Measurements from ENCODE around the gene NEIL1.
"Not testable (repeated sequence)": the region's sequence is repeated elsewhere in the genome, so short reads cannot be mapped to it uniquely, and the experiment has no call there.

Gene NEIL1, protein sequence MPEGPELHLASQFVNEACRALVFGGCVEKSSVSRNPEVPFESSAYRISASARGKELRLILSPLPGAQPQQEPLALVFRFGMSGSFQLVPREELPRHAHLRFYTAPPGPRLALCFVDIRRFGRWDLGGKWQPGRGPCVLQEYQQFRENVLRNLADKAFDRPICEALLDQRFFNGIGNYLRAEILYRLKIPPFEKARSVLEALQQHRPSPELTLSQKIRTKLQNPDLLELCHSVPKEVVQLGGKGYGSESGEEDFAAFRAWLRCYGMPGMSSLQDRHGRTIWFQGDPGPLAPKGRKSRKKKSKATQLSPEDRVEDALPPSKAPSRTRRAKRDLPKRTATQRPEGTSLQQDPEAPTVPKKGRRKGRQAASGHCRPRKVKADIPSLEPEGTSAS

DNA sequence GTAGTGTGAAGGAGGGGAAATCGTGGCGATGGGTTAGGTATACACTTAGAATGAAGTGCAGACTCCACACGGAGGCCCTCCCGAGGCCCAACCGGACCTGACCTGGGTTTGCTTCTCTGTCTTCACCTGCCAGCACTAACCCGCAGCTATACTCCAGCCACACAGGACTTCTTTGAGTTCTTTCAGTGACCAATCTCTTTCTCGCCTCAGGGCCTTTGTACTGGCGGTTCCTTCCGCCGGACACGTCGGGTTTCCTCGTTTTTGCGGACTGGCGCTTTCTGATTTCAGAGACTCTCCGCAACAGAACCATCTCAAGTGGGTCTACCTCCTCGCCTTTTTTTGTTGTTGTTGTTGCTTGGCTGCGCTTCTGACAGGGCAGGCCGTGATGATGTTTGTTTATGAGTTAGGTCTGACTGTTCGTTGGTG is at the start of gene NEIL1:
NEIL1 (plus strand) TSS at position 244 of the 426 bp plus-strand sequence. CDS start 1,867 bp downstream, outside the sequence.
- no peak for DNase-seq

DNA sequence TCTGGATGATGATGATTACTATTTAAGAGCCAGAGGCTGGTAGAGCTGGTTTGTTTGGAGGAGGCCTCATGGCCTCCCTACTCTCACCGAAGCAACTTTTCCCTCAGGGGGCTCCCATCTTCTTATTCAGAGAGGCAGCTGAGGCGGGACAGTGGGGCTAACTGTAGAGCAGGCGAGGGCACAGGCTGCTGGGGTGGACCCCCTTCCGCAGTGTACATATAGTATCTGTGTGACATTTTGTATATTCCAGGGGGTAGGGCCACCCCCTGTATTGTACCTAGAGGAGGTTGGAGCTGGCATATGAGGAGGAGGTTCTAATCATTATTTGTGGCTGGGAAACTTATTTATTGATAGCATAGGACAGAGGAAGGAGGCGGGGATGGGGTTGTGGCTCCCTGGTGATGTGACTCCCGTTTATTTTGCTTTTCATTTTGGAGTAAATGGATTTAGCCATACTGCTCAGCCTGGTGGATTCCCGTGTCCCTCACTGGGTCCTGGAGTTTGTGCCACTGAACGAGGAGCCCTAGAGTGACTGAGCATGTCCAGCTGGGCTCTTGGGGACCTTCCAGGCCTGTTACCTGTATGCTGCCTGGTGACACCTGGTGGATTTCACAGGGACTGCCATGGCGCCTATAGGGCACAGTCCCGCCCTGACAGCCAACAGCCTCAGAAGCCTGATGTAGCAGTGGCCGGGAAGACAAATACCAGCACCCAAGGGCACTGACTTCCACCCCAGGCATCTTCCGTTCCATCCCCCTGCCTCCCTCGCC is 48.1 kb upstream of the NEIL1 start:
- DNase-seq, result not testable (repeated sequence)

DNA sequence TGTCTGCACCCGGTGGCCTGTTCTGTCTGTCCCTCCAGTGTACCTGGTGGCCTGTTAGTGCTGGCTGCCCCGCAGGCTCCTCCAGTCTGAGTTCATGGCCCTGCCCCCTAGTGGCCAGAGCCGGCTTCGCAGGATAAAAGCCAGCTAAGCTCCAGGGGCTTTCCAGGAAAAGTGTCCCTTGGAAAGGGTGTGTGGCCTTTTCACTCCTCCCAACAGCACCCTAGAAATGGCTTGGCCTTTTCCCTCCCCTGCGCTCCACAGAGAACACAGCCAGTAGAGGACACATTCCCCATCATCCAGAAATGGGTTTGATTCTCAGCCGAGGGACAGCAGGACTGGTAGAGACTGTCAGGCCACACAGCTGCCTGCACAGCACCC is 47.5 kb upstream of the NEIL1 start:
- not testable (repeated sequence) for DNase-seq

DNA sequence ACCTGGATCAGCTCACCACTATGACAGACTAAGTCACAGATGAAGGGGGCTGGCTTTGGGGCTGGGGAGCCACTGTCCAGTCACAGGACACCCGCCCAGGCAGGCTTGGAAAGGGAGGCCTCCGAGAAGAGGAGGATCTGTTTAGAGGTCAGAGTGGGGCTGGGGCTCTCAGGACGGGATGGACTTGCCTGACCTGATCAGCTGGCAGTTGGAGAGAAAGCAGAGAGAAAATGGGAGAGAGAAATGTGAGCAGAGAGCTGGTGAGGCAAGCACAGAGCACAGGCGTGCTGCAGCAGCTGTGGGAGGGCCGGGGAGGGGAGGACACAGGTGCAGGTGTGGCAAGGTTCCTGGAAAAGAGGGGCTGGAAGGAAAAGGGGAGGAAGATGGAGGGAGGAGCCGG is 46.8 kb upstream of the NEIL1 start:
- DNase-seq, result not testable (repeated sequence)

DNA sequence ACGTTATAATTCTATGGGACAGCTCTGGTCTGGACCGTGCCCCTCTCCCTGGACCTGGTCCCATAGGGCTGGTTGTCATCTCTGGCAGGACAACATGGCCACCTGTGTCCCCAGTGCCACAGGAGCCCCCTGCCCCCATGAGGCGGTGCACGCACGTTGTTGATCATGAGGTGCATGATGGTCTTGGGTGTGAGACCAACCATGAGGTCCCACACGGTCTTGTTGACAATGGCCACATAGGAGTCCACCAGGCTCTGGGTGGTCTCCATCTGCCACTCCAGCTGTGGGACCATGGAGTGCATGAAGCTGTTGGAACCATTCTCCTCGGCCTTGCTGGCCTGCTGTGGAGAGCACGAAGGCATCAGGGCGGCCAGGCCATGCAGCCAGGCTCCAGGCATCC is 44.5 kb upstream of the NEIL1 start:
- DNase-seq, result no peak

DNA sequence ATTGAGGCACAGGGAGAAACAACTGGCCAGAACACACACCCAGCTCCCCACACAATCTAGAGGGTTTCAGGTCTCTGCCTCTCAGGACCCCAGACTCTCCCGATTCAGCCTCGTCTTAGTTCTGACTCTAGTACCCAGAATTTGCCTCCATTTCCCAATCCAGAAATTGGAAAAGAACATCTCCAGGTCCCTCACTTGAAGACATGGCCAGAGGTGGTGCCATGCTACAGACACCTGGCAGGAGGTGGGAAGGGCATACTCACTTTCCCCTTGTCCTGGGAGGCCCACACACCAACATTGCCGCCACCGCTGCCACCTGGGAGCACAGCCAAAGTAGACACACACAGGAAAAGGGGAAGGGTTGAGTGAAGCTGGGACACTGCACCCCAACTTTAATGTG is 44.1 kb upstream of the NEIL1 start:
- not testable (repeated sequence) for DNase-seq

DNA sequence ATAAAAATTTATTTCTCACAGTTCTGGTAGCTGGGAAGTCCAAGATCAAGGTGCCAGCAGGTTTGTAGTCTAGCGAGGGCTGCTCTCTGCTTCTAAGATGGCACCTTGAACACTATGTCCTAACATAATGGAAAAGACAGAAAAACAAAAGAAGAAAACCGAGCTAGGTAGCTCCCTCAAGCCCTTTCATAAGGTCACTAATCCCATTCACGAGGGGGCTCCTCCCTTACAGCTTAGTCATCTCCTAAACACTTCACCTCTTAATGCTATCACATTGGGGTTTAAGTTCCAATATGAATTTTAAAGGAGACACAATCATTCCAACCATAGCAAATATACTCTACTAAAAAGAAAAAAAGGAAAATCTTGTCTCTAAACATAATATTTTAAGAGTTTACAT is 40.7 kb upstream of the NEIL1 start:
- DNase-seq, result no peak

DNA sequence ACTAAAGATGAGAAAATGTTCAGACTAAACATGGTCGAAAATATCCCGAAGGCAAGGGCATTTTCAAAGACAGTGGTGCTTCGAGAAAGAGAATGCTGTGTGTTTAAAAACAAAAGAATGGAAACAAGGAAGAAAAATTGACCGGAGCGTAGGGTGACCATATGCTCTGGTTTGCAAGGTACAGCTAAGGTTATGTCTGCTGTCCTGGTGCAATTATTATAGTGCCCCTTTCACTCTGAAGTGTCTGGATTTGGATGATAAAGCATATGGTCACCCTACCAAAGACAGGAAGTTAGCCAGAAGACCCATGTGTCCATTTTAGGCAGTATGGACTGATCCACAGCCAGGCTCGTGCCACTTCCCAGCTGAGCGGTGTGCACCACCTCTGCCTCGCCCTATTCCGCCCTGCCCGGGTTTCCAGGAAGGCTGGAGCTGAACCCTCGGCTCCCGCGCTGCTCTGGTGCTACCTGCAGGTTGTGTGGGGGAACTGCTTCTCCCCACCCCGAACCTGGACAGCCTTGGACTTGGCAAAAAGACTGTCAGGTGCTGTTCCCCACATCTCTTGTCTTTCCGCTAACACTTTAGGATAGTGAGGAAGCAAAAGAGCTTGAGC is 39.0 kb upstream of the NEIL1 start:
- no peak for DNase-seq

DNA sequence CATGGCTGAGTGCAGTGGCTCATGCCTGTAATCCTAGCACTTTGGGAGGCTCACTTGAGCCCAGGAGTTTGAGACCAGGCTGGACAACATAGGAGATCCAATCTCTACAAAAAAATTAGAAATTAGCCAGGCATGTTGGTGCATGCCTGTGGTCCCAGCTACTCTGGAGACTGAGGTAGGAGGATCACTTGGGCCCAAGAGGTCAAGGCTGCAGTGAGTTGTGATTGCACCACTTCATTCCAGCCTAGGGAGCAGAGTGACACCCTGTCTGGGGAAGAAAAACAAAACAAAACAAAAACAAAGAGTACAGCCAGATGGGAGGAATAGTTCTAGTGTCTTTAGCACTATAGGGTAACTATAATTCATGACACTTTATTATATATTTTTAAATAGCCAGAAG is 37.1 kb upstream of the NEIL1 start:
- no peak for DNase-seq

DNA sequence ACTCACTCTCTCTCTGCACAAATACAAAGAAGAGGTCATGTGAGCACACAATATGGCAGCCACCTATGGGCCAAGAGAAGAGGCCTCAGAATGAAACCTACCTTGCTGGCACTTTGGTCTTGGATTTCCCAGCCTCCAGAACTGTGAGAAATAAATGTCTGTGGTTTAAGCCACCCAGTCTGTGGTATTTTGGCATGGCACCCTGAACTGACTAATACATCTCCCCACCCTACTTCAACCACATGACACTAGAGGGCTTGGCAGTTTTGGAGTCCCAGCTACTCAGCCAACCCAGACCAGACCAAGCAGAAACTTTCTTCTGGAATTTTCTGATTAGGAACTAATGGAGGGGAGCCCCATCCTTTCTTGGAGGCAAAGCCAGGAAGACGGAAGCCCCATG is 34.3 kb upstream of the NEIL1 start:
- DNase-seq, result not testable (repeated sequence)

DNA sequence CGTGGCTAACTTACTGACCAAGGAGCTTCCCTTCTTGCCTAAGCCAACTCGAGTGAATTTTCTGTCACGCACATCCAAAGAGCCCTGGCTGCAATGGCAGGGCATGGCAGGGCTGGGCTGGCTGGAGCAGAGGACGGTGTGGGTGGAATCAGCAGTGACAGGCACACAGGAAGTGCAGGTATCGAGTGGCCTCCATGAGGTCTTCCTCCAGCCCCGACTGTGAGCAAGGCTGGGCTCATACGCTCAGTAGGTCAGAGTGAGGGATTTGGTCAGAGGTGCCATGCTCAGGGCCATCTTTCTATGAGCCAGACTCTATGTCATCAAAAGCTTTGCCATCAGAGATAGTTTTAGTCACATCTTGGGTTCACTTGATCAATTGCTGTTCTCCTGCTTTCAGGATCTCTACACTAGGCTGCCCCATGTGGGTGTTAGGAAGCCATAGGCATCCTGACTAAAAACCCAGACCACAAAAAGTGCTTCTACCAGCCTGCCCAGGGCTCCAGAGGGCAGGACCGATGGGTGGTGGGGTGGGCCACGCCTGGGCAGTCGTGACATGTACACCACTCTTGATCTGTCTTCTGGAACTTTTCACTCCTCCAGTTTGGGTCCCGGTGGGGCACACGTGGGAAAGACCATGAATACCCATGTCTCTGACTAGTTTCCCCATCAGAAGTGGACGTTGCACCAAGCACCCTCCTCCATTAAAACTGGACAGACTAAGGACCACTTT is 33.6 kb upstream of the NEIL1 start:
- no peak for DNase-seq

DNA sequence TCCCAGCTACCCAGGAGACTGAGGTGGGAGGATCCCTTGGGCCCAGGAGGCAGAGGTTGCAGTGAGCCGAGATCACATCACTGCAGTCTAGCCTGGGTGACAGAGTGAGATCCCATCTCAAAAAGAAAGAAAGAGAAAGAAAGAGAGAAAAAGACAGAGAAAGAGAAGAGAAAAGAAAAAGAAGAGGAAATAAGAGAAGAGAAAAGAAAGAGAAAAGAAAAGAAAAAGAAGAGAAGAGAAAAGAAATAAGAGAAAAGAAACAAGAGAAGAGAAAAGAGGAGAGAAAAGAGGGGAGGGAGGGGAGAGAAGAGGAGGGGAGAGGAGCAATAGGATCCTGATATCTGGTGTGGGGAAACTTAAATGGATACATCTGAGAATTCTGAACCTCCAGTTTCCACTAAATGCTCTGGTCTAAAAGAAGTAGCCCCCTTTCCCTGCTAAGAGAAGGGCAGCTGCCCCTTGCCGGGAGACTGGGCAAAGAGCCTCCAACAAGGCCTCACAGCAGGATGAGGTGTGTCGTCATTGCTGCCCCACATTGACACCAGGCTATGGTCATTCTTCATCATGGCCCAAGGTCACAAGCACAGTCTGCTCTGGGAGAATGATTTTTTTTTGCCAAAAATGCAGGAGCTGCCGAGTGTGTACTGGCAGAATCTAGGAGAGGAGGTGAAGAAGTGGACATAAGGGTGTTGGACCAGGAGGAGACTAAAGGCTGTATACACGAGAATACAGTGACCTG is 32.1 kb upstream of the NEIL1 start:
- no peak for DNase-seq

DNA sequence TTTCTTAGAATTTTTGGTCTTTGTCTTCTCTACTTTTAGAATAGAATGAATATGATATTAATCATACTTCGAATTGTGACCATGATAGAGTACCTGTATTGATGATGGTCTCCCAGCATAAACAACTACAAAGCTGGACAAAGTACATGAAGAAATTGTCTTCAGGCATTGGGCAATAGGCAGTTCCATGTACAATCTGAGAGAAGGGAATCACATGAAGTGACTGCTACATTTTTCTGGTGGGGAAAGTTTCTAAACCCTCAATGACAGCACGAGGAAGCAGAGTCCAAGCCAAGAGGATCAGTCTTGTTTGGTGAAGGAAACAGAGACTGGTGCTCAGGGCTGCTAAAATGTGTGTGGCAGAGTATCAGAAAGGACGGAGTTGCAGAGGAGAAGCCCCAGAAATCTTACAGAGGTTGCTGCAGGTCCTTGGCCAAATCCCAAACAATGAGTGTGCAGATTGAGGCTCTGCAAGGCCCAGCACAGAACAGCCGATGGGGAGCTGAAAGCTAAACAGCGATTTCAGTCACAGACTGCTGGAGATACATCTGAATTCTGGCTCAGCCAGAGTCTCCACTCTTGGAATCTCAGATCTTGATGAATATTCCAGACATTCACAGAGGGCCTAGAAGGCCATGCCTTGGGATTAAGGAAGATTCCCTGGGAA is 27.5 kb upstream of the NEIL1 start:
- DNase-seq, result not testable (repeated sequence)

DNA sequence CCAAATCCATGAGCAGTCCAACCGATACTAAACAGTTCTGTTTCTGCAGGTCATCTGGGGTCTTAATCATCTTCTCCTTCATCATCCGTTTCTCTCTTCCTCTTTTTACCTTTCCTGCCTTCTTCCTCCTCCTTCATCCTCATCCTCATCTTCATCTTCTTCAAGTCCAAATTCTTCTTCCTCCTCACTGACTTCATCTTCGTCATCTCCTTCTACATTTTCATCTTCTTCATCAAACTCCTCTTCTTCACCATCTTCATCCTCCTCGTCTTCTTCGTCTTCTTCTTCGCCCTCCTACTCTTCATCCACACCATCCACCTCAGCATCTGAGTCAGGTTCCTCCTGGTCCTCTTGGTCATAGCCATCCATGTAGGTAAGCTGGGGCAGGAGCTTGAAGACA is 25.1 kb upstream of the NEIL1 start:
- DNase-seq, result no peak

DNA sequence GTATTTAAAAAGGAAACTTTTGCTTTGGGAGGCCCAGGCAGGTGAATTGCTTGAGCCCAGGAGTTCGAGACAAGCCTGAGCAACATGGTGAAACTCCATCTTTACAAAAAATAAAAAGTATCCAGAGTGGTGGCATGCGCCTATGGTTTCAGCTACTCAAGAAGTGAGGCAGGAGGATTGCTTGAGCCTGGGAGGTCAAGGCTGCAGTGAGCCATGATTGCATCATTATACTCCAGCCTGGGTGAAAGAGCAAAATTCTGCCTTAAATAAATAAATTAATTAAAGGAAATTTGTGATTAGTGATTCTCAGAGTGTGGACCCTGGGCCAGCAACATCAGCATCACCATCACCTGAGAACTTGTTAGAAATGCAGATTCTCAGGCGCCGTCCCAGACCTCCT is 20.9 kb upstream of the NEIL1 start:
- DNase-seq, result no peak

DNA sequence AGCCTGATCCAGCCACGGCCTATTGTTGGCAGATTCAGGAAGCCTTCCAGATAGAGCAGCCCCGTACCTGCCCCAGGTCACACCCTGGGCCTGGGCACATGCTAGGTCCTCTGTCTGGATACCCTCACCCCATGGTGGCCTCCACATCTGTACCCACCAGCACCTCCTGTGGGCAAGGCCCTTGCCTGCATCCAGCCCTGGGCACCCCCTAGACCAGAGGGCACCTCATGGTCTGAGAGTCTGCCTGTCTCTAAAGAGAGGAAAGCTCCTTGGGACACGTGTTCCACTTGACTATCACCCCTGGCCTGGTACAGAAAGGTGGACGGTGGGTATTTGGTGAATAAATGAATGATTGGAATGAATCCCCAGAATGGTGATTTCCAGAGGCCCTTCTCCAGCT is 19.8 kb upstream of the NEIL1 start:
- no peak for DNase-seq

DNA sequence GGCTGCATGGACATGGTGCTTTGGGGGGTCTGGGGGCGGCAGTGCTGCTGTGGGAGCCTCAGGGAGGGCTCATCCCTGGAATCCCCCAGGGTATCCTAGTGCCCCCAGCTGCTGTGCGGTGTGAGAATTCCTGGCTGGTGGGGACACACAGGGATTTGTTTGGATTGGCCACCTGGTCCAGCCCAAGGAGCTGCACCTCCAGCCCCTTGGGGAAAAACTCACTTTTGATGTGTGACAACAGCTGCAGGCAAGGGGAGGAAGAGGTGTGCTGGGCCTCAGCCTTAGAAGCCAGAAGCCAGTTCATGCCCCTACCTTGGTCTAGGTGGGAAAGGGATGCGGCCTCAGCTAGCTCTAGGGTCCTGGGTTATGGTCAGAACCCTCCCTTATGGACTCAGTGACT is 19.3 kb upstream of the NEIL1 start:
- DNase-seq, result no peak

DNA sequence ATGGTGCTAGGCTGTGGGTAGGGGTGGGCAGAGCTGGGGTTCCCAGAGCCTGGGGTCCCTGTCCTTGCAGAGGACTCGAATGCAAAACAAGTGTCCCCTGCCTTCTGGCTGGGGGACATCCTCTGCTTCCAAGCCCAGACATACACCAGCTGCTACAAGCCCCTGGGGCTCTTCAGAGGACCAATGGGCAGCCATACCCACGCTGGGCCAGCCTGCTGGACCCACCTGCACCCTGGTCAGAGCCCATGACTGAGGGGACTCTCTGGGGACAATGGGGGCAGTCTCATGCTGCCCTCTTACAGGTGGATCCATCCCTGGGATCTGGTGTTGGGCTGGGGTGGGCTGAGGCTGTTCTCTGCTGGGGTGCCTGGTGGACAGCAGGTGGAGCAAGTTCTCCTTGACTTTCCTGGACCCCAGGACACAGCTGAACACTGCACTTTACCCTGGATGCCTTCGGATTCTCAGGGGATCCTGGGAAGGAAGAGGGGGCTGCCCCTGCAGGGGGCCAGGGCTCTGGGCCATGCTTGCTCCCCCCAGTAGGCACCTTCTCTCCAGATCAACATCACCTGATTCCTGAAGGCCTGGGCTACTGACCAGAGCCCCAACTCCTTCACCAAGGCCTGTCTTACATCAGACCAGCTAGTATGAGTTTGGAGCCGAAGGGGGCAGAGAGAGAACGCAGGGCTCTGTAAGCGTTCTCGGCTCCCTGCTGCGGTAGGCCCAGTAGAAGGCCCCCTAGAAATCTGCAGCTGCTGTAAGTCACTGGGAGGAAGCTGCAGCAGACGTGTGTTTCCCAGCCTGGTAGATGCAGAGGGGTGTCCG is 18.1 kb upstream of the NEIL1 start:
- DNase-seq, result no peak

DNA sequence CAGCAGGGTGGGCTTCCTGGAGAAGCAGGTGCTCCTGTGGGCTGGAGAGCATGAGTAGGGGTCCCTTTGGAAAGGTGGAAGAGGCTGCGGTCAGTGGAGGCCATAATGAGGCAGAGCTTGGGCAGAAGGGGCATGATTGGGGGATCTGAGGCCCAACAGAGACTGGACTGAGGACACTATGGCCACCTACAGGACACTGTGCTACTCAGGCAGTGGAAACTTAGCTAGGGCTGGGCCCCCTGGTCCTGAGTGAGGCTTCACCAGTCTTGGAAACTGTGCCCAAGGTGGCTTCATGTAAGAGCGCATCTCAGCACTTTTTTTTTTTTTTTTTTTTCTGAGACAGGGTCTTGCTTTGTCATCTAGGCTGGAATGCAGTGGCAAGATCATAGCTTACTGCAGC is 17.3 kb upstream of the NEIL1 start:
- DNase-seq, result no peak

DNA sequence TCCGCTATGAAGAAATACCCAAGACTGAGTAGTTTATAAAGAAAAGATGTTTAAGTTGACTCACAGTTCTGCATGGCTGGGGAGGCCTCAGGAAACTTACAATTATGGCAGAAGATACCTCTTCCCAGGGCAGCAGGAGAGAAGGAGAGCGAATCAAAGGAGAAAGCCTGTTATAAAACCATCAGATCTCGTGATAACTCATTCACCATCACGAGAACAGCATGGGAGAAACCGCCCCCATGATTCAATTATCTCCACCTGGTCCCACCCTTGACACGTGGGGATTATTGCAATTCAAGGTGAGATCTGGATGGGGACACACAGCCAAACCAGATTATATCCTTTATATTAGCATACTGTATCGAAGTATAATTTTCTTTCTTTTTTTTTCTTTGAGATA is 14.7 kb upstream of the NEIL1 start:
- DNase-seq, result not testable (repeated sequence)

Measured in NCI-H446 treated with DMSO at 0.1 percent for 48 hours (cell line).